Ovary (tissue), 3 donors: ENCODE results near the gene HNF1B.

Experiments used
- POLR2A ChIP-seq: fragments of 450-650 bp; IDR thresholded peaks from one replicate; pipeline ENCODE4 v1.6.1; 2017; ENCODE audit warnings: antibody characterized with exemption, mild to moderate bottlenecking, moderate library complexity
- TF ChIP-seq, protein P1 (sequence below), 3 donors: fragments of 450-650 bp in 2 of 3; fragments of 200-600 bp in 1 of 3; IDR thresholded peaks; one replicate each; pipeline versions ENCODE4 v1.5.1 to v1.8.0; 2016 to 2022; ENCODE audit warnings: antibody characterized with exemption in 3 of 3, mild to moderate bottlenecking in 1 of 3
- donor health status: DM: no; HTN: no; CAD: no.

DNA sequence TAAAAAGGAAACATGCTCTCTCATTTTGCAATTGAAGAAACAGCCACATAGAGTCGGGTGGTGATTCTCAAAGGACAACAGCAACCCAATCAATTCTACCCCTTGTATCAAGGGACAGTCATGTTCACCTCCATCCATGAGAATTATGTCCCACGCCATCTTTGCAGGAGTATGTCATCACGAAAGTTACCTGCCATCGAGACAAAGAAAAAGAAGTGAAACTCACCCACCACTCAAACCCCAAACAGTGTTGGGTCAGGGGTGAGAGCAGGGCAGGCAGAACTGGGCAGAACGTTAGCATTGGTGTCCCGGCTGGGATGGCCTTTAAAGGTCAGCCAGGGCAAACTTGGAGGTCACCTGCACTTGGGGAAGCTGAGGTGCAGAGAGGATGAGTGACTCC lies 24.2 kb upstream of the HNF1B start:
- TF ChIP-seq, protein P1, sequence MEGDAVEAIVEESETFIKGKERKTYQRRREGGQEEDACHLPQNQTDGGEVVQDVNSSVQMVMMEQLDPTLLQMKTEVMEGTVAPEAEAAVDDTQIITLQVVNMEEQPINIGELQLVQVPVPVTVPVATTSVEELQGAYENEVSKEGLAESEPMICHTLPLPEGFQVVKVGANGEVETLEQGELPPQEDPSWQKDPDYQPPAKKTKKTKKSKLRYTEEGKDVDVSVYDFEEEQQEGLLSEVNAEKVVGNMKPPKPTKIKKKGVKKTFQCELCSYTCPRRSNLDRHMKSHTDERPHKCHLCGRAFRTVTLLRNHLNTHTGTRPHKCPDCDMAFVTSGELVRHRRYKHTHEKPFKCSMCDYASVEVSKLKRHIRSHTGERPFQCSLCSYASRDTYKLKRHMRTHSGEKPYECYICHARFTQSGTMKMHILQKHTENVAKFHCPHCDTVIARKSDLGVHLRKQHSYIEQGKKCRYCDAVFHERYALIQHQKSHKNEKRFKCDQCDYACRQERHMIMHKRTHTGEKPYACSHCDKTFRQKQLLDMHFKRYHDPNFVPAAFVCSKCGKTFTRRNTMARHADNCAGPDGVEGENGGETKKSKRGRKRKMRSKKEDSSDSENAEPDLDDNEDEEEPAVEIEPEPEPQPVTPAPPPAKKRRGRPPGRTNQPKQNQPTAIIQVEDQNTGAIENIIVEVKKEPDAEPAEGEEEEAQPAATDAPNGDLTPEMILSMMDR (IDR thresholded peaks at IDR 0.05) = no peak
- TF ChIP-seq POLR2A = no peak
